Neutrophil (primary cell): ENCODE measurements around the gene TMCC2.
"Not testable (repeated sequence)": the region's sequence is repeated elsewhere in the genome, so short reads cannot be mapped to it uniquely, and the experiment has no call there.

Source experiments
- H3K27ac ChIP-seq: fragments of 200-600 bp; sonication (generic); 2 replicates; pipeline ENCODE4 v1.5.1; 2016; ENCODE audit warnings: mild to moderate bottlenecking, moderate library complexity
- H3K27me3 ChIP-seq: fragments of 200-600 bp; sonication (generic); 2 replicates; pipeline ENCODE4 v1.6.0; 2016; ENCODE audit warnings: mild to moderate bottlenecking
- H3K36me3 ChIP-seq: fragments of 200-600 bp; sonication (generic); 2 replicates; pipeline ENCODE4 v1.5.1; 2017
- H3K4me1 ChIP-seq, 2 experiments: fragments of 200-600 bp in 1 of 2; sonication (generic) in 1 of 2; 1 replicate in 1 of 2; 2 replicates in 1 of 2; pipeline versions ENCODE4 v1.5.1 to v1.6.1; 2013 to 2016; ENCODE audit warnings: low read depth in 1 of 2, low read length in 1 of 2, mild to moderate bottlenecking in 1 of 2, moderate library complexity in 1 of 2; ENCODE audit not compliant: control insufficient read depth in 1 of 2, insufficient read depth in 1 of 2
- H3K4me3 ChIP-seq, 2 experiments: fragments of 200-600 bp in 1 of 2; sonication (generic) in 1 of 2; 1 replicate in 1 of 2; 2 replicates in 1 of 2; pipeline ENCODE4 v1.5.1; 2013 to 2016; ENCODE audit warnings: low read depth in 1 of 2, low read length in 1 of 2, mild to moderate bottlenecking in 1 of 2, moderate library complexity in 1 of 2
- H3K9me3 ChIP-seq: fragments of 200-600 bp; sonication (generic); 2 replicates; pipeline ENCODE4 v1.5.1; 2016
- TF ChIP-seq, protein P1 (sequence below): fragments of 200-600 bp; sonication (generic); IDR thresholded peaks from 2 replicates; pipeline ENCODE4 v1.5.1; 2016; ENCODE audit warnings: antibody characterized with exemption

TMCC2 gene

DNA sequence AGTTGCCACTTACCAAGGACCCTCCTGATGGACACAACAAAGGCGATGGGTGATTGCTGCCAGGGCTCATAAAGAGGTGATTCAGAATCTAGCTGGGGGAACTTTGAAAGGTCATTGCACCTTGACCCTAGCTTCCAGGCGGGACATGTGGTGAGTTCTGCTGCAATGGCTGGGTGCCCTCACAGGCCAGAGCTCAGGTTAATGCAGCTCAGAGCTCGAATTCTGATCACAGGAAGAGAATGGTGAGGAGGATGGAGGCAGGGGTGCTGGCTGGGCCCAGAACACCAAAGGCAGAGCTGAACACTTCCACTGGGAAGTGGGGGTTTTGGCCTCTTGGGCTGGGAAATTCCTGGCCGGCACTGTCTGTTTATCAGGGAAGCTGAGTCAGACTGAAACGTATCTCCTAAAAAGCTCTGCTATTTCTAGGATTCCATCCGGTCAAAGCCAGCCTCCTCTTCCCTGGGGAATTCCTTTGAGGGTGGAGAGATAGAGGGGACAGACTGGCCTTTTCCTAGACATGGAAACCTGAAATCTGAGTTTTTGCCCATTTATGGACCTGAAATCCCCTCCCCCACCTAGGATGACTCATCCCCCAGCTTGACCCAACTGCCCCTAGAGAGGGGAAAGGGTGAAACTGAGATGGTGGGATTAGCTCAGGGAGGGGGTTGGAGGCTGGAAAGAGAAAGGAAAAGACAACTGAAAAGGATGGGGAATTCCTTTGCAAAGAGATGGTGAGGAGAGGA, 66.6 kb downstream of the TMCC2 start:
- no peak overlapping the region for H3K4me3 ChIP-seq
- H3K4me1 ChIP-seq, result peaks cover 6 to 7% of the 10 kb centered on the region in 2 experiments
- TF ChIP-seq, protein P1, sequence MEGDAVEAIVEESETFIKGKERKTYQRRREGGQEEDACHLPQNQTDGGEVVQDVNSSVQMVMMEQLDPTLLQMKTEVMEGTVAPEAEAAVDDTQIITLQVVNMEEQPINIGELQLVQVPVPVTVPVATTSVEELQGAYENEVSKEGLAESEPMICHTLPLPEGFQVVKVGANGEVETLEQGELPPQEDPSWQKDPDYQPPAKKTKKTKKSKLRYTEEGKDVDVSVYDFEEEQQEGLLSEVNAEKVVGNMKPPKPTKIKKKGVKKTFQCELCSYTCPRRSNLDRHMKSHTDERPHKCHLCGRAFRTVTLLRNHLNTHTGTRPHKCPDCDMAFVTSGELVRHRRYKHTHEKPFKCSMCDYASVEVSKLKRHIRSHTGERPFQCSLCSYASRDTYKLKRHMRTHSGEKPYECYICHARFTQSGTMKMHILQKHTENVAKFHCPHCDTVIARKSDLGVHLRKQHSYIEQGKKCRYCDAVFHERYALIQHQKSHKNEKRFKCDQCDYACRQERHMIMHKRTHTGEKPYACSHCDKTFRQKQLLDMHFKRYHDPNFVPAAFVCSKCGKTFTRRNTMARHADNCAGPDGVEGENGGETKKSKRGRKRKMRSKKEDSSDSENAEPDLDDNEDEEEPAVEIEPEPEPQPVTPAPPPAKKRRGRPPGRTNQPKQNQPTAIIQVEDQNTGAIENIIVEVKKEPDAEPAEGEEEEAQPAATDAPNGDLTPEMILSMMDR, result no peak
- no peaks in the 10 kb centered on the region for H3K27me3 ChIP-seq
- no peaks in the 10 kb centered on the region for H3K36me3 ChIP-seq
- no peak overlapping the region for H3K27ac ChIP-seq
- H3K9me3 ChIP-seq, result no peaks in the 10 kb centered on the region

- Histone ChIP-seq H3K4me3 (no peak overlapping the region), H3K27me3 (no peaks in the 10 kb centered on the region), H3K9me3 (no peaks in the 10 kb centered on the region), H3K4me1 (peaks cover 5 to 6% of the 10 kb centered on the region in 2 experiments), H3K27ac (no peak overlapping the region), H3K36me3 (no peaks in the 10 kb centered on the region)
- TF ChIP-seq, protein P1, result no peak
These were observed 67.2 kb downstream of the TMCC2 start for GRCh38 chr1:205294934-205295333.

- H3K4me1 ChIP-seq, result peaks cover 9 to 10% of the 10 kb centered on the region in 2 experiments
- TF ChIP-seq, protein P1, result no peak
- H3K4me3 ChIP-seq, result no peak overlapping the region
- H3K27ac ChIP-seq, result no peak overlapping the region
- no peaks in the 10 kb centered on the region for H3K27me3 ChIP-seq
- H3K9me3 ChIP-seq, result no peaks in the 10 kb centered on the region
- peaks cover 3% of the 10 kb centered on the region for H3K36me3 ChIP-seq
These were observed 68.4 kb downstream of the TMCC2 start for GRCh38 chr1:205296154-205296553.

GRCh38 chr1:205297546-205298177, 69.9 kb downstream of the TMCC2 start:
- not testable (repeated sequence) for H3K27ac ChIP-seq, H3K4me3 ChIP-seq
- H3K36me3 ChIP-seq, result peaks cover 18% of the 10 kb centered on the region

GRCh38 chr1:205298191-205298994, 70.6 kb downstream of the TMCC2 start:
- Histone ChIP-seq H3K9me3 (peaks cover 3% of the 10 kb centered on the region), H3K4me3 (no peak overlapping the region), H3K27ac (no peak overlapping the region), H3K36me3 (peaks cover 25% of the 10 kb centered on the region), H3K4me1 (peaks cover 9 to 10% of the 10 kb centered on the region in 2 experiments), H3K27me3 (no peaks in the 10 kb centered on the region)
- TF ChIP-seq, protein P1, result no peak

More at GRCh38 chr1:205297546-205298177, 69.9 kb downstream of the TMCC2 start:
- not testable (repeated sequence) for H3K27me3 ChIP-seq, H3K4me1 ChIP-seq, H3K9me3 ChIP-seq
